Activated naive CD4-positive, alpha-beta T cell treated with anti-CD3 and anti-CD28 coated beads for 36 hours (primary cell): Measurements from ENCODE around the gene UNKL. TPM values are rescaled to one million over a fixed set of nuclear protein-coding genes. Genes with fewer than 3 reads are reported as not detected.
"Not testable (repeated sequence)": the region's sequence is repeated elsewhere in the genome, so short reads cannot be mapped to it uniquely, and the experiment has no call there.

Experiments
- CTCF ChIA-PET: fragments of 350-600 bp; sonication (Branson Sonifier 250); formaldehyde crosslinking; loops from one replicate; lab custom pipeline; 2021; ENCODE audit warnings: antibody characterized with exemption; lab: Charles Lee
- DNase-seq: peaks from one replicate; pipeline ENCODE4 v3.0.0-alpha.2; 2020
- H3K27ac Mint-ChIP-seq: one replicate; pipeline ENCODE4 v1.8.0; 2021; ENCODE audit warnings: mild to moderate bottlenecking, mixed read lengths
- H3K27me3 Mint-ChIP-seq: one replicate; pipeline ENCODE4 v1.8.0; 2021; ENCODE audit warnings: low read depth, mixed read lengths
- H3K36me3 Mint-ChIP-seq: one replicate; pipeline ENCODE4 v1.8.0; 2021; ENCODE audit warnings: low read depth, mixed read lengths
- H3K4me1 Mint-ChIP-seq: one replicate; pipeline ENCODE4 v1.8.0; 2021; ENCODE audit warnings: low read depth, mixed read lengths
- H3K4me3 Mint-ChIP-seq: one replicate; pipeline ENCODE4 v1.8.0; 2021; ENCODE audit warnings: mild to moderate bottlenecking, moderate library complexity, mixed read lengths
- H3K9me3 Mint-ChIP-seq: one replicate; pipeline ENCODE4 v1.8.0; 2021; ENCODE audit warnings: mixed read lengths
- intact Hi-C: fragments of 100-400 bp; cut with micrococcal nuclease; formaldehyde crosslinking; loops from one replicate; pipeline ENCODE4 v1.15.1; 2023
- total RNA-seq, 2 experiments: library from RNA; stranded (reverse); gene quantifications; one replicate each; pipeline ENCODE4 v1.2.3, GENCODE V29; 2021

Gene UNKL
- total RNA-seq, 2 experiments from 2014 or later, result 35.9 to 38.4 TPM

DNA sequence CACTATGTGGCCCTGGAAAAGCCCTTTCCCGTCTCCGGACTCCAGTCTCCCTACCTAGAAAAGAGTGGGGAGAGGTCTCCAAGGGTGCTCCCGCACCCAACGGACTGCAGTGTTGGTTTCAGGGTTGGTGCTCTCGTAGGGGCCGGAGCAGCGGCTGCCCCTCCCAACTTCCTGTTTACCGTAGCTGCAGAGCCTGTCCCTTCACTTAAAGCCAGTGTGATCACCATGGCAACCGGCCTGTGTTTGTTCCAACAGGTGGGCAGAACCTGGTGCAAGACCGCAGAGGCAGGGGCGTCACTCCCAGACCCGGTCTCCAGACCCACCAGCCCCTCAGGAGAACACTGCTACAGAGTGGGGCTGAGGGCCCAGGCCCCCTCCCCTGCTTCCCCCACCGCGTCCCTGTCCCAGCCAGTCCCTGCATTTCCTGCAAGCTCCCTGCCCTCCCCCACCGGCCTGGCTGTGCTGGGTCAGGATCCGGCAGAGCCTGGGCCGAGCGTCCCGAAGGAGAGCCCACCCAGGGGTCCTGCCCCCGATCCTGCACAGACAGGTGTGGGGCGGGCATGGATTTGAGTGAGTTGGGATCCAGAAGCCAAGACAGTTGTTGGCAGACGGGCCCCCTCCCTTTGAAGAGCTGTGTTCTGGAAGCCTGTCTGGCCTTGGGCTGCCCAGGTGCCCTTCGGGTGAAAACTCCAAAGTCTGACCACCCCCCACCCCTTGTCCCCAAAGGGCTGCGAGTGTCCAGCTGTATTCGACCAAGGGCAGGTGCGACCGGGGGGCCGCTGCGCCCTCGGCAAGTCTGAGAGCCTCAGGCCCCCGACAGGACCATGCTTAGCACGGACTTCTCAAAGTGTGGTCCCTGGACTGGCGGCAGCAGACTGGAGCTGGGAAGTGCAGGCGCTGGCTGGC is 82.5 kb downstream of the UNKL start:
- H3K27ac Mint-ChIP-seq, result no peak overlapping the region

DNA sequence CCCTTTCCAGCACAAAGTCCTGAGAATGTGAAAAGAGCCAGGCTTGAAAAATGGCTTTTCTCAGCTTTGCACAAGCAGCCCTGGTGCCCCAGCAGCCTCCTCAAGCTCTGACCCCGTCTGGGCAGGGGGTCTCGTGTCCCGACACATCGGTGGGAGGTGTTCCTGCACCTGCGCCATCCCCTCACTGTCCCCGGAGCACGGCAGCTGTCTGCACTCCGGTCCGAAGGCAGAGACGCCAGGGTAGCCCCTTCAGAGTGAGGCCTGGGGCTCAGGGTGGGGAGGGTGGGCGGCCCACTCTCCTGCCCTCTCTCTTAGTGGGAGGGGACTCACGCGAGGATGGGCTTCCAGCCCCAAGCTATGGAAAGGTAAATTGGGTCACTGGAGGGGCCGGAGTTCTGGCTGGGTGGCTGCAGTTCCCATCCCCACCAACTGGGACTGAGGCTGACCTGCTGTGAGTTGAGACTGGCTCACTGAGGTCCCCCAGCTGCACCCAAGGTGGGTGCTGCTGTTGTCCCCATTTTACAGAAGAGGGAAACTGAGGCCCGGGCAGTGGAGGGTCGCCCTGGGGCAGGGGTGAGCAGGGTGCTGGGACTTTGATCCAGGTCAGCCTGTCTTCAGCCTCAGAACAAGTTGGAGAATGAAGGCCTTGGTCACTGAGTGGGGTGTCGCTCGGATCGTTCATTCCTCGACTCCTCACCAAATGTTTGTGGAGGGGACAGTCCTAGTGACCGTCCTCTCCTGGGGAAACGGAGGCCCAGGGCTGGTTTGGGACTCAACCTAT is 83.4 kb downstream of the UNKL start:
- DNase-seq, result no peak
- intact Hi-C loops, result loop anchor here (10.0 kb wide), 1 partner anchor 344 kb away; the partner anchor contains the start of gene JPT2
- CTCF ChIA-PET, result interaction anchor here (0.6 to 2.5 kb wide), 3 partner anchors 11 to 62 kb away, joined by 3 to 7 read pairs (median 3); no protein-coding TSS in a partner anchor
- Mint-ChIP-seq H3K27ac (no peak overlapping the region), H3K36me3 (no peaks in the 10 kb centered on the region), H3K27me3 (peaks cover 24% of the 10 kb centered on the region), H3K9me3 (no peaks in the 10 kb centered on the region), H3K4me3 (no peak overlapping the region), H3K4me1 (peaks cover 13% of the 10 kb centered on the region)

More for the DNA sequence above, 82.5 kb downstream of the UNKL start:
- Mint-ChIP-seq H3K9me3 (no peaks in the 10 kb centered on the region), H3K4me3 (no peak overlapping the region), H3K4me1 (peaks cover 13% of the 10 kb centered on the region), H3K27me3 (peaks cover 24% of the 10 kb centered on the region), H3K36me3 (no peaks in the 10 kb centered on the region)
- CTCF ChIA-PET, result interaction anchor here (0.7 to 2.5 kb wide), 2 partner anchors 10 to 61 kb away, joined by 5 to 7 read pairs; no protein-coding TSS in a partner anchor
- intact Hi-C loops, result loop anchor here (10.0 kb wide), 1 partner anchor 343 kb away; the partner anchor contains the start of gene JPT2
- DNase-seq, result peak; percentile 27

DNA sequence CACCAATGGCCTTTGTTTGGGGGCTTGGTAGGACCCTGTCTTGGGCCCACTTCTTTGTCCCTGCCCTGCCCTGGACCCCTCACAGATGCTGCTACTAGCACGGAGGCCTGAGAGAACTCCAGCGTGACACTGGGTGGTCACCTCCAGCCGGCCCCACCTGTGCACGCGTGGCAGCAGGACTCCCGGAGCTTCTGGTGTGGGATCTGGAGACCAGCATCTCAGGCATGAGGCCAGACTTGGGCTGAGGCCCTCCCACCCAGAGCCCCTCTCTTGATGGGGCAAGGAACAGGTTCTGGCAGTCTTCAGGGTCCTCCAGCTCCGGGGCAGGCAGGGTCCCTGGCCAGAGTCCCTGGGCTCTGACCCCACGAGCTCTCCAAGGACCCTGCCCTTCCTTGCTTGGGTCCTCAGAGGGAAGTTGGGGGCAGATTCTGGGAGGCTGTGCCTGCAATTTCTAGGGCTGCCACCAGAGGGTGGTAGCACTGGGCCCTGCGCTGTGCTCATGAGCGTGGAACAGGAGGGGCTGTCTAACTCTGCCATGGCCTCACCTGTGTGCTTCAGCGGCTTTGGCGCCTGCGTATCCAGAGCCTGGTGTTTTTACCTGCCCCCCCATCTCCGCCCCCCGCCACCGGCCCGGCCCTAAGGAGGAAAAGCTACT is 84.1 kb downstream of the UNKL start:
- CTCF ChIA-PET, result interaction anchor here (1.0 to 2.5 kb wide), 4 partner anchors 12 to 33 kb away, joined by 3 to 7 read pairs (median 4); no protein-coding TSS in a partner anchor
- peaks cover 23% of the 10 kb centered on the region for H3K27me3 Mint-ChIP-seq
- no peaks in the 10 kb centered on the region for H3K36me3 Mint-ChIP-seq
- DNase-seq, result peak; percentile 31
- no peak overlapping the region for H3K4me3 Mint-ChIP-seq
- no peak overlapping the region for H3K27ac Mint-ChIP-seq
- H3K4me1 Mint-ChIP-seq, result peaks cover 13% of the 10 kb centered on the region
- H3K9me3 Mint-ChIP-seq, result no peaks in the 10 kb centered on the region
- intact Hi-C loops, result loop anchor here (10.0 kb wide), 1 partner anchor 344 kb away; the partner anchor contains the start of gene JPT2

DNA sequence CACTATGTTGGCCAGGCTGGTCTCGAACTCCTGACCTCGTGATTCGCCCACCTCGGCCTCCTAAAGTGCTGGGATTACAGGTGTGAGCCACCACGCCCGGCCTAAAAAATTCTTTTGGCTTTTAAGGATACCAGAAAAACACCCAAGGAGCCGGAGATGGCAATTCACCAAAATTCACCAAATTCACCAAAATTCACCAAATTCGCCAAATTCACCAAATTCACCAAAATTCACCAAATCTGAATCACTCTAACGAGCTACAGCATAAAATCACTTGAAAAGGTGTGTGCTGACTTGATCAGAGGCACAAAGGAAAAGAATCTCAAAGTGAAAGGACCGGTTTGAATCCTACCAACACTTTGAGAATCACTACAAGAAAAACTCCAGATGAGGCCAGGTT is 85.5 kb downstream of the UNKL start:
- H3K4me1 Mint-ChIP-seq, result peaks cover 13% of the 10 kb centered on the region
- DNase-seq, H3K4me3 Mint-ChIP-seq, H3K36me3 Mint-ChIP-seq, intact Hi-C loops, H3K9me3 Mint-ChIP-seq, H3K27ac Mint-ChIP-seq, CTCF ChIA-PET: not testable (repeated sequence)
- peaks cover 13% of the 10 kb centered on the region for H3K27me3 Mint-ChIP-seq

DNA sequence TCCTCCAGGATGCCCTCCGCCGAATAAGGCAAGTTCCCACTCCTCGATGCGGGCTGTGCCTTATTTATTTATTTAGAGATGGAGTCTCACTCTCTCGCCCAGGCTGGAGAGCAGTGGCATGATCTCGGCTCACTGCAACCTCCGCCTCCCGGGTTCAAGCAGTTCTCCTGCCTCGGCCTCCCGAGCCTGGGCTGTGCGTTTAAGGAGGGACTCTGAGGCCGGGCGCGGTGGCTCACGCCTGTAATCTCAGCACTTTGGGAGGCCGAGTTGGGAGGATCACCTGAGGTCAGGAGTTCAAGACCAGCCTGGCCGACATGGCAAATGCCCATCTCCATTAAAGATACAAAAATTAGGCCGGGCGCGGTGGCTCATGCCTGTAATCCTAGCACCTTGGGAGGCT is 86.4 kb downstream of the UNKL start:
- H3K27ac Mint-ChIP-seq, intact Hi-C loops, DNase-seq, H3K9me3 Mint-ChIP-seq, H3K4me3 Mint-ChIP-seq, CTCF ChIA-PET, H3K36me3 Mint-ChIP-seq: not testable (repeated sequence)
- H3K4me1 Mint-ChIP-seq, result peaks cover 13% of the 10 kb centered on the region
- H3K27me3 Mint-ChIP-seq, result peaks cover 13% of the 10 kb centered on the region

DNA sequence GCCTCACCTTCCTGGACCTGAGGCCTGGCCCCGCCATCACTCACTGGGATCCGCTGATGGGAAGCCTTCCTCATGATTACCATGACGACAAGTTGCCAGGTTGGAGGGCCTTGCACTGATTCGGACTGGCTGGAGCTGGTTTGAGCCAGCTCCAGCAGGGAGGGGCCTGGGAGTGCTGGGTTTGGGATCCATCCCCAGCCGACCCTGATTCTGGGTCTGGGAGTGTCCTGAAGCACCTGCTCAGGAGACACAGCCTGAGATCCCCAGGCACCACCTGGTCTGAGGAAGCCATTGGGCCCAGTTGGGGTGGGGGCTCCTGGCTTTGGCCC is 86.9 kb downstream of the UNKL start:
- CTCF ChIA-PET, result no interaction called here
- H3K27me3 Mint-ChIP-seq, result peaks cover 11% of the 10 kb centered on the region
- peaks cover 10% of the 10 kb centered on the region for H3K36me3 Mint-ChIP-seq
- H3K27ac Mint-ChIP-seq, result no peak overlapping the region
- intact Hi-C loops, result no loop called here
- no peaks in the 10 kb centered on the region for H3K9me3 Mint-ChIP-seq
- no peak overlapping the region for H3K4me3 Mint-ChIP-seq
- peaks cover 11% of the 10 kb centered on the region for H3K4me1 Mint-ChIP-seq
- DNase-seq, result no peak

DNA sequence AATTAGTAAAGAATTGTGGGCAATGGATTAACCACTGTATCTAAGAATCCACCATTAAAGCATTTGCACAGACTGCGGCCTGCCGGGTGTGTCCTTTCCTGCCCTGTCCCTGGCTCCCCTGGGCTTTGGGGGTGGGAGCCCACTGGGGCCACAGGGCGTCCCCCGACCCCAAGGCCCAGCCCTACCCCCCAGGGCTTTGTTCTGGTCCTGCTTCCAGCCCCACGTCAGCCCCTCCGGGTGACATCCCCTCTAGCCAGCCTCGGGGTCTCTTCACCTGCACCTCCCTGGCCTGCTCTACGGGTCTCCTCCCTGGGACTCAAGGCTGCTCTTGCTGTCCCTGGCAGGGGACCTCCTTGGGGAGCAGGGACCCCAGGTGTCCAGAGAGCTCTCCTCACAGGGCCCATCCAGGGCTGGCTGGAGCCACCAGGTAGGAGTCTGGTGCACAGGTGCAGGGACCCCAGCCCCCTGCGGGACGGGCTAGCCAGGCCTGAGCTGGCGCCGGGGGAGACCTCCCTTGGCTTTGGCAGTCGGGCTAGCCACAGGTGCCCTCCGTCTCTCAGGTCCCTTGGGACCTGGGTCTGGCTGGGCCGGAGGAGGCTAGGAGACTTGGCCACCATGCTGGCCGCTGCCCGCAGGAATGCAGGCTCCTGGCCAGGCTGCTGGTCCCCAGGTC is 87.4 kb downstream of the UNKL start:
- Mint-ChIP-seq H3K4me1 (peaks cover 9% of the 10 kb centered on the region), H3K36me3 (peaks cover 10% of the 10 kb centered on the region), H3K4me3 (no peak overlapping the region), H3K9me3 (no peaks in the 10 kb centered on the region), H3K27me3 (peaks cover 9% of the 10 kb centered on the region), H3K27ac (no peak overlapping the region)
- DNase-seq, result no peak
- intact Hi-C loops, result no loop called here
- CTCF ChIA-PET, result no interaction called here

DNA sequence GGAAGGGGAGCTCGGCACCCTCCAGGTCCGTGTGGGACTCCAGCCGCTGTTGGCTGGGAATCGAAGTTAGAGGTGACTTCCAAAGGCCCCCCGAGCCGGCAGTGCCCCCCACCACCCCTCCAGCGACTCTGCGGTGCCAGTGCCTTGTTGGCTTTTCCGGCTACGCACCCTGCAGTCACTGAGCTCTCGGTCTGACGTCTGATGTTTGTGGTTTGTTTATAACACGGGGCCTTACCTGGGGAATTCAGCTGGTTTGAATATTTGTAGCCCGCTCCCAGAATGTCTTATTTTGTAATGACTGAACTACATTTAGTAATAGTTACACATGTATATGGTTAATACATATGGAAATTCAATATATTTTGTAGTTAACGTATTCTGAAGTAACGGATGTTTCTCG is 88.1 kb downstream of the UNKL start:
- H3K27me3 Mint-ChIP-seq, result peaks cover 3% of the 10 kb centered on the region
- DNase-seq, result no peak
- CTCF ChIA-PET, result no interaction called here
- H3K27ac Mint-ChIP-seq, result no peak overlapping the region
- no peaks in the 10 kb centered on the region for H3K9me3 Mint-ChIP-seq
- H3K36me3 Mint-ChIP-seq, result peaks cover 10% of the 10 kb centered on the region
- intact Hi-C loops, result no loop called here
- H3K4me1 Mint-ChIP-seq, result peaks cover 2% of the 10 kb centered on the region
- no peak overlapping the region for H3K4me3 Mint-ChIP-seq

DNA sequence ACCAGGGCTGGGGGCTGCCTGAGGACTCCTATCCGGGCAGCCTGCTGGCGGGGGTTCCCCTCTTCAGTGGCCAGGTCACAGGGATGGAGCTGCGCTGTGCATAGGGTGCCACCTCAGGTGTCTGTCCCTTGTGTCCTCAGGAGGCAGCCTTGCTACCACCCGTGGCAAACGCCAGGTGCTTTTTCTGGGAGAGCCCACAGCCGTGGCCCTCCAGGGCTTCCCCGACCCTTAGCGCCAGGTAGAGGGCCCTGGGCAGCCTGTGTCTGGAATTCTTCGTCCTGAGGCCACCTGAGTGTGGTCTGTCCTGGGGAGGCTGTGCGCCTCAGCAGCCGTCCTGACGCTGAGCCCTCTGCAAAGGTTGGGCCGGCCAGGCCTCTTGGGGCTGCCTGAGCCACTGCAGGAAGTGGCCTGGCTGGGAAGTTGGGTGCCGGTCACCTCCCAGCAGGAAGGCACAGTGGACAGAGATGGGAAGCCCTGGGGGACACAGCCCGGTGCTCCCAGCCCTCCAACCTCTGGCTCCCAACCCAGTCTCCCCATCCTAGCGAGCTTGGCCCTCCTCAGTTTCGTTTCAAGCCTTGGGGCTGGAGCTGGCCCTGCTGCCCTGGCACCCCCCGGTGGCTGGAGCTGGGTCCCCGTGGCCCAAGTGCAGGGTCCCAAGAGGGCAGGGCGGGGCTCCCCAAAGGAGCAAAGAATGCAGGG is 88.7 kb downstream of the UNKL start:
- Mint-ChIP-seq H3K4me1 (no peaks in the 10 kb centered on the region), H3K4me3 (no peak overlapping the region), H3K27ac (no peak overlapping the region), H3K27me3 (peaks cover 1% of the 10 kb centered on the region), H3K9me3 (no peaks in the 10 kb centered on the region), H3K36me3 (peaks cover 12% of the 10 kb centered on the region)
- intact Hi-C loops, result no loop called here
- no peak for DNase-seq
- CTCF ChIA-PET, result no interaction called here

DNA sequence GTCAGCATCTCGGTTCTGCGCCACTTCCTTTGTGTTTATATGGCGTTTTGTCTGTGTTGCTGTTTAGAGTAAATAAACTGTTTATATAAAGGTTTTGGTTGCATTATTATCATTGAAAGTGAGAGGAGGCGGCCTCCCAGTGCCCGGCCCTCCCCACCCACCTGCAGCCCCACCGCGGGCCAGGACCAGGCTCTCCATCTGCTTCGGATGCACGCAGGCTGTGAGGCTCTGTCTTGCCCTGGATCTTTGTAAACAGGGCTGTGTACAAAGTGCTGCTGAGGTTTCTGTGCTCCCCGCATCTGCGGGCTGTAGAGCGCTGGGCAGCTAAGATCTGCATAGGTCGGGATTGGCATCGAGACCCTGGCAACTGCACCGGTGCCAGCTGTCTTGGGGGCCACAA is 89.2 kb downstream of the UNKL start:
- intact Hi-C loops, result no loop called here
- Mint-ChIP-seq H3K9me3 (no peaks in the 10 kb centered on the region), H3K4me1 (no peaks in the 10 kb centered on the region), H3K36me3 (peaks cover 13% of the 10 kb centered on the region), H3K27ac (no peak overlapping the region), H3K27me3 (no peaks in the 10 kb centered on the region), H3K4me3 (no peak overlapping the region)
- CTCF ChIA-PET, result no interaction called here
- no peak for DNase-seq

DNA sequence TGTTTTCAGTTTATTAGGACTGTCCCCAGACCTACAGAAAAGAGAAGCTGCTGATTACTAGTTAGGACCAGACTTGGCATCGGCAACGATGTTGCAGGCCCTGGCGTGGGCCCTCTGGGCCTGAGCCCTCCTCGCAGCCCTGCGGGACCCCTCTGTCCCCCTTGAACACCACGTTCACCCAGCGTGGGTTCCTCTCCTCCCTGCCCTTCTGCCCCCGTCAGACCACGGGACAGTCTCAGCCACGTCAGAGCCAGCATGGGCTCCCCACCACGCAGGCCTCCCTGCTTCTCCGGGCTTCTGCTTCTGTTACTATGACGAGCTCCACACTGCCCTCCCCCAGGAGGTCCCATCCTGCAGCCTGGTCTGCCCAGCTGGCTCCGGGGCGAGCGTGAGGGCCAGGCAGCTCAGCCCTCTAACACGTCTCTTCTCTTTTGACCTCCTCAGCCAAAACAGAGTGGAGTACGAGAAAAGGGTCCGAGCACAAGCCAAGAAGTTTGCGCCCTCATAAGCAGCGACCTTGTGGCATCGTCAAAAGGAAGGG is 90.1 kb downstream of the UNKL start:
- CTCF ChIA-PET, result no interaction called here
- H3K27me3 Mint-ChIP-seq, result no peaks in the 10 kb centered on the region
- no peaks in the 10 kb centered on the region for H3K4me1 Mint-ChIP-seq
- H3K4me3 Mint-ChIP-seq, result no peak overlapping the region
- H3K9me3 Mint-ChIP-seq, result no peaks in the 10 kb centered on the region
- DNase-seq, result no peak
- peaks cover 21% of the 10 kb centered on the region for H3K36me3 Mint-ChIP-seq
- intact Hi-C loops, result no loop called here
- H3K27ac Mint-ChIP-seq, result no peak overlapping the region
